ENCODE results near the gene RHCE.
A peak's percentile ranks its signal among the peaks of the same experiment; 100 is the strongest.
"Not testable (repeated sequence)": the region's sequence is repeated elsewhere in the genome, so short reads cannot be mapped to it uniquely, and the experiment has no call there.

The RHCE gene

GRCh38 chr1:25432749-25433388 is 12.2 kb upstream of the RHCE start:
- no peak for DNase-seq

- DNase-seq, result no peak
These were observed 11.5 kb upstream of the RHCE start for GRCh38 chr1:25431955-25432719.

- DNase-seq, result no peak
These were observed 10.6 kb upstream of the RHCE start for GRCh38 chr1:25430967-25431881.

DNA sequence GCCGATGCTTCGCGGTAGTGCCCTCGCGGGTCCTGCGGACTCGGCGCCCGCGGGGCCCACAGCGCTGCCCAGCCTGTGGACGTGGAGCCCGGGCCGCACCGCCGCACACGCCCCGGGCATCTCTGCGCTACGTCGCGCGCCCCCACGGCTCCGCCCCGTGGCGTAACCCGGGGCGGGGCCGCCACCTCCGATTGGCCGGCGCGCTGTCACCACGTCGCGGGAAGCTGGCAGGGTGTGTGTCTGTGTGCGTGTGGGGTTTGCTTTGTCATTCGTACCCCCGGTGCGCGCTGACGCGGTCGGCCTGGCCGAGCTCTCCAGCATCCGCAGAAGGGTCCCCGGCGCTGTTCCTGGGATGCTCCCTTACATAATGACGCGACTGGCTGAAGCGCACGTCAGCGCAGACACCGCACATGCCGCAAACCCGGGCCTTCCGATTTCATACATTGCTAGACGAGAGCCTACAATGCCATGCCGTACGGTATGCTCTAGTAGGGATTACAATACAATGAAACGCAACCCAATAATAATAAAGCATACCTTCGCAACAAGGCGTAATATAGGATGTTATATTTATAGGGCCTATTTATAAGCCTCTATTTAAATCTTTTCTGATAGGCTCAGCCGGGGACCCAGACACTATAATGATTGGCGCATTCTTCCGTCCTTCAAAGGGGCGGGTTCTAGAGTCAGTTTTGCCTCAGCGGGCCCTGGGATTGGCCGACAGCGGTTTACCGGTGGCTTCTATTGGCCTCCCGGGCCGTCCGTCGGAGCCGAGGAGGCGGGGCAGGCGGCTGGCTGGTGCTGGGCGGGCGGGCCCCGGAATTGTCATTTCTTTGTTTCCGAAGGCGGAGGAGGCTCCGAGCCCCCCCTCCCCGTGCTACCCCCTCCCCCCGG is 9.7 kb upstream of the RHCE start, which contains the start of gene MACO1:
MACO1 (plus strand) TSS at position 825 of the 894 bp plus-strand sequence. CDS start 202 bp downstream, outside the sequence.
- DNase-seq, result peak; percentile 75 to 91

GRCh38 chr1:25428475-25429166 is 8.0 kb upstream of the RHCE start:
- no peak for DNase-seq

GRCh38 chr1:25427696-25428095 is 7.1 kb upstream of the RHCE start:
- no peak for DNase-seq

DNA sequence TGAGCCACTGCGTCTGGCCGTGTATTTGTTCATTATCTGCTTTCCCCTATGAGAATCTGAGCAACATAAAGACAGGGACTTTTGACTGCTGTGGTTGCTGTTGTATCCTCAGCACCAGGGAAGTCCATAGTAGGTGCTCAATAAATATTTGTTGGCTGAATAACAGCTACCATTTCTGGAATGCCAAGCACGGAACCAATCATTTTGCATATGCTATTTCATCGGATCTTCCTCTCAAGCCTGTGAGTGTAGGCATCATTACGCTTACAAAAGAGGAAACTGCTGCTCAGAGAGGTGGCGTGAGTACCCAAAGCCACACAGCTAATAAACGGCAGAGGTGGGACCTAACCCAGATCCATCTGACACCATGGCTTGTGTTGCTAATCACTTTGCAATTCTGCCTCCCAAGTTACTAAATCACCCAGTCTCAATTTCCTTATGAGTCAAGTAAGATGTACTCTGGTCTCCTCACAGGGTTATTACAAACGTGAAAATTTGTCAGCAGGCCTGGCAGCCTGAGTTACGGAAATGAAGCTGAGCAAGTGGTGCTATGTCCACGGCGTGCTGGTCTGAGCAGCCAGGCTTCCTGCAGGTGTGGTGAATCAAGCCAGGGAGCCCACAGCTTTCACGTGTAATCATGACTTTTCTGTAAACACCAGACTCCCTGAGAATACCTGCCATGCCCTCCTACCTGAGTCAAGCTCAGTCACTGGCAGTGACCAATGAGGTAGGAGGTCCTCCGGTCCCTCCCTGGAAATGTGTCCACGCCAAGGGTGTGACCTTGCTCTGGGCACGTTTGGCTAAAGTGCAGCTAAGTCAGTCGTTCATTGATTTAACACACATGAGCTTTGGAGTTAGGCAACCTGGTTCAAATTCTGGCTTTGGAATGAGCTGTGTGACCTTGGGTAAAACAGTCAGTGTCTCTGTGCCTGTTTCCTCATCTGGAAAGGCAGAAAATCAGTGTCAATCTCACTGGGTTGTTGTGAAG is 4.8 kb upstream of the RHCE start:
- DNase-seq, result no peak

DNA sequence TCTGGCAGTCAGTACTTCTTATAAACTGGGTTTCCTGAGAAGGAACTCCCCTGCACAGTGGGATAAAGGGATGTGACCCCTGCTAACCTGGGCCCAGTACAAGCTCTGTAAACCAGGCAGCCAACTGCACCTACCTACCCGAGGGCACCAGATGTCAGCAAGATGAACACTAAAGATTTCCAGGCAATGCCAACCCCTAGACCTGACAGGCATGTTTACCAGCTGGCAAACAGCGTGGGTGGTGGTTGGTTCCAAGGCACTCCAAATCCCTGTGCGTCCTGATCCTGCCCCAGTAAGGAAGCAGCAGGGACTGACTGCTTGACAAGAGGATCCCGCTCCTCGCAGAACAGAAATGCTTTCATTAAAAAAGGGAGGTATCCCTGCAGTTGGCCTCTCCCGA is 2.6 kb upstream of the RHCE start:
- not testable (repeated sequence) for DNase-seq

DNA sequence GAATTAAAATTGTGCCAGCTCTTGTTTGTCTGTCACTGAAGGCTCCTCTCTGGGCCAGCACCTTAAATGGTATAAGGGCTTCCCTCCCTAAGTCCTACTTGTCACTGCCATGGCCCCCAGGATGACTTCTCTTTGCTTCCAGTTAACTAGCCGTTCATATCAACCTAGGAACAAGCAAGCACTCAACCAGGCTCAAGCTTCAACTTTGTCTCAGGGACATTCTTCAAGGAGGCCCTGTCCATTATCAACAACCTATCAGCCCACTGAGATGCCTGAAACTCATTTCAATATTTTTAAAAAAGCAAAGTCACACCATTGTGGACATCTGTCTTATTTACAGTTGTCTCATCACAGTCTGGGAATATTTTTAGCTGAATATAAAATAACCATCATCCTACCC is 1.3 kb downstream of the RHCE start:
- not testable (repeated sequence) for DNase-seq

DNA sequence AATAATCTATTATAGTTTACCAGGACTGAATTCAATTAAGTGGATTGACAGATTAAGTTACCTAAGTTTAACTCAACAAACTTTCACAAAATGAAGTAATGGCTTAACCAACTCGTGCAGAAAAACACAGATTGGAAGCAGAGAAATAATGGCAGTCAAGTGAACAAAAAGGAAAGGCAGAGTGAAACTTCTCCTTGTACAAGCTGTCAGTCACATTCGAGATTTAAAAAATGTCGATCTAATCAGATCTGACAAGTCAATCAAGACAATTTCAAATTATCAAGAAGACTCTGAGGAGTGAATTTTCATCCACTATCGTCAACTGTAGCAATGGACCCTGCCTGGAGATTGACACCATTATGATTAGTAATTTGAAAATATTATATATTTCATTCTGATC is 3.3 kb downstream of the RHCE start:
- not testable (repeated sequence) for DNase-seq

DNA sequence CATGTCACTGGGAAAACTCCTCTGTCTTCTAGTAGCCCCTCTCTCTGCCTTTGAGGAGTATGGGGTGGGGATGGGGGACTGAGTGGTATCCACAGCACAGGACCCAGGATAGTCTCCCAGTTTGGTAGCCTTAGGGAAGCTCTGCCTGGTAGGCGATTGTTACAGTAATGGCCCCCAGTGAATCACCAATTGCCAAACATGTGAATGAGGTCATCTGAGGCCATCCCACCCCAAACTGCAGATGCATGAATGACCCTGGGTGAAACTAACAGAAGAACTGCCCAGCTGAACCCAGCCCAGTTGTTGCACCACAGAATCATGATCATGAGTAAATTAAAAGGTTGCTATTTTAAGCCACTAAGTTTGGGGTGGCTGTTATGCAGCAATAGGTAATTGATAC is 6.0 kb downstream of the RHCE start:
- not testable (repeated sequence) for DNase-seq

- DNase-seq, result not testable (repeated sequence)
These were observed 6.5 kb downstream of the RHCE start for GRCh38 chr1:25414157-25414556.

DNA sequence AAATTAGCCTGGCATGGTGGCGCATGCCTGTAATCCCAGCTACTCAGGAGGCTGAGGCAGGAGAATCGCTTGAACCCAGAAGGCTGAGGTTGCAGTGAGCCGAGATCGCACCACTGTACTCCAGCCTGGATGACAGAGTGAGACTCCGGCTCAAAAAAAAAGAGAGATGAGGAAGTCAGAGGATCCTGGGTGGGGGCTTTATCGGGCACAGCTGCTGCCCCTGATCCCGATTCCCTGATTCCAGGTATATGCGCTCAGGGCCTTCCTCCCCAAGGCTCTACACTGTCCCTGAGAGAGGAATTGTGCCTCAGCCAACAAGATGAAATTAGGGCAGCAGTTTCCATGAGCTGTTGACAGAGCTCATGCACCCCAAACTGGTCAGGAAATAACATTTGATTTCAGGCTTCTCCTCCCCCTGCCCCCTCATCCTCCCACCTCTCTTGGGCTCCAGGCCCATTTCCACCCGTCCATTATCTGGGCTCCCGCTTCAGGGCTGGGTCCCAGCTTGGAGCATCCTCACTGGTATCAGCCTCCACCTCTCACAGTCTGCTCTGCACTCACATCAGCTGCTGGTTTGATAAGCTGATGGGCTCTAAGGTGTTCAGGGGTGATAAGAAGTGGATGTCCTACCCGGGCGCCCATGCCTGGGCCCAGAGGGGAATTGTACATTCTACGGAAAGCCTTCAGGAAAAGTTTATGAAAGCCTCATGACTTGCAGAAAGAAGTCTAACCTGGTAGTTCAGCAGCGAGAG is 7.6 kb downstream of the RHCE start:
- not testable (repeated sequence) for DNase-seq

DNA sequence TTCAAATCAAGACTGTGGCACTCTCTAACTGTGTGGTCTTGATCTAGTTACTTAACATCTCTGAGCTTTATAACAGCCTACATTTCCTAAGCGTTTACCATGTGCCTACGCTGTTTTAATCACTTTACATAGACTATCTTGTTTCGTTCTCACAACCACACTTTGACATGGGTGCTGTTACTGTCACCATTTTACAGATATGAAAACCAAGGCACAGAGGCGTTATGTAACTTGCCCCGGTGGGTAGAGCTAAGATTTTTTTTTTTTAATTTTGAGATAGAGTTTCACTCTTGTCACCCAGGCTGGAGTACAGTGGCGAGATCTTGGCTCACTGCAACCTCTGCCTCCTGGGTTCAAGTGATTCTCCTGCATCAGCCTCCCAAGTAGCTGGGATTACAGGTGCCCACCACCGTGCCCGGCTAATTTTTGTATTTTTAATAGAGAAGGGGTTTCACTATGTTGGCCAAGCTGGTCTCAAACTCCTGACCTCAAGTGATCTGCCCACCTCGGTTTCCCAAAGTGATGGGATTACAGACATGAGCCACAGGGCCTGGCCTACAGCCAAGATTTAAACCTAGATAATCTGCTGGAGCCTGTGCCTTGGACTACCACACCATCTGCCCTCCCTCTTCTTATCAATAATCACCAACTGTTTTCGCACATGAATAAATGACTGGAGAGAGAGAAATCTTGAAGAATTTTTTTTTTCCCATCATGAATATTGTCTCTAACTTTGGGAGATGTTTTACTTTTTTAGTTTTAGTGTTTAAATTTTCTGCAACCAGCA is 10.8 kb downstream of the RHCE start:
- DNase-seq, result not testable (repeated sequence)

DNA sequence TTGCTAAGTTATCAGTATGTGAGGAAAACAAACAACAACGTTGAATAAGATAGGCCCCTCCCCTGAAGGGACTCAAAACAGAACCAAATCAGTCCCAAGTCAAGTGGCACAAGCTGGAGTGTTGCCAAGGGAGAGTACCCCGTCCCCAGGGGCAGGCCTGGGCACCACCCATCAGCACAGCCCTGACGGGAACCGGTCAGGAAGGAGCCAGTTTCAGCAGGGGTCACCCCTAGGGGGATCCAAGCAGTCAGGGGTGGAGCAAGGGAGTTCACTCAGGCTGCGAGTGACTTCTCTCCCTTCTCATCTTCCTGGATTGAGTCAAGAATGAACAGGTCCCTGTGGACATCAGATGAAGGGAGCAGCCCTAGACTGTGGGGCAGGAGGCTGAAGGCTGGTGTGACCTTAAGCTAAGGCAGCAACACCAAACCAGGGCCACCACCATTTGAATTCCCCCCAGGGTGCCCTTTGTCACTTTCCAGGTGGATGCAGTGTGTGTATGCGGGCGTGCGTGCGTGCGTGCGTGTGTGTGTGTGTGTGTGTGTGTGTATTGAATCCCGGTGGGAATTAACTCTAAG is 14.8 kb downstream of the RHCE start:
- DNase-seq, result not testable (repeated sequence)

- not testable (repeated sequence) for DNase-seq
These were observed 17.4 kb downstream of the RHCE start for GRCh38 chr1:25402947-25403803.

GRCh38 chr1:25398079-25398478 is 22.5 kb downstream of the RHCE start:
- not testable (repeated sequence) for DNase-seq
